ENCODE results near the gene PMM2.
"Not testable (repeated sequence)": the region's sequence is repeated elsewhere in the genome, so short reads cannot be mapped to it uniquely, and the experiment has no call there.

PMM2 gene

GRCh38 chr16:8818504-8819270, 21.0 kb downstream of the PMM2 start:
- DNase-seq (ENCODE audit: low spot score) = no peak

- DNase-seq (ENCODE audit: low spot score) = no peak
Measured at GRCh38 chr16:8819411-8820034, 21.9 kb downstream of the PMM2 start.

- no peak for DNase-seq (ENCODE audit: low spot score)
Measured at GRCh38 chr16:8822403-8822802, 24.8 kb downstream of the PMM2 start.

- DNase-seq (ENCODE audit: low spot score) = no peak
Measured at GRCh38 chr16:8826278-8826879, 28.7 kb downstream of the PMM2 start.

- DNase-seq (ENCODE audit: low spot score) = no peak
Measured at GRCh38 chr16:8828541-8829165, 31.0 kb downstream of the PMM2 start.

- no peak for DNase-seq (ENCODE audit: low spot score)
Measured at GRCh38 chr16:8831450-8831849, 33.8 kb downstream of the PMM2 start.

- no peak for DNase-seq (ENCODE audit: low spot score)
Measured at GRCh38 chr16:8831871-8832716, 34.5 kb downstream of the PMM2 start.

- no peak for DNase-seq (ENCODE audit: low spot score)
Measured at GRCh38 chr16:8832717-8833105, 35.1 kb downstream of the PMM2 start.

- DNase-seq (ENCODE audit: low spot score) = not testable (repeated sequence)
Measured at GRCh38 chr16:8836797-8837196, 39.2 kb downstream of the PMM2 start.

GRCh38 chr16:8837594-8837993, 40.0 kb downstream of the PMM2 start:
- not testable (repeated sequence) for DNase-seq (ENCODE audit: low spot score)

GRCh38 chr16:8842016-8842415, 44.4 kb downstream of the PMM2 start:
- not testable (repeated sequence) for DNase-seq (ENCODE audit: low spot score)

- DNase-seq (ENCODE audit: low spot score) = not testable (repeated sequence)
Measured at GRCh38 chr16:8843296-8843695, 45.7 kb downstream of the PMM2 start.

- DNase-seq (ENCODE audit: low spot score) = no peak
Measured at GRCh38 chr16:8845699-8846298, 48.2 kb downstream of the PMM2 start.

GRCh38 chr16:8846401-8846932, 48.8 kb downstream of the PMM2 start:
- no peak for DNase-seq (ENCODE audit: low spot score)

GRCh38 chr16:8847145-8847544, 49.5 kb downstream of the PMM2 start:
- no peak for DNase-seq (ENCODE audit: low spot score)

GRCh38 chr16:8847623-8848022, 50.0 kb downstream of the PMM2 start:
- DNase-seq (ENCODE audit: low spot score) = no peak

GRCh38 chr16:8848231-8848938, 50.7 kb downstream of the PMM2 start:
- DNase-seq (ENCODE audit: low spot score) = no peak

- no peak for DNase-seq (ENCODE audit: low spot score)
Measured at GRCh38 chr16:8848939-8849391, 51.3 kb downstream of the PMM2 start.

- DNase-seq (ENCODE audit: low spot score) = no peak
Measured at GRCh38 chr16:8849411-8850011, 51.9 kb downstream of the PMM2 start.

- DNase-seq (ENCODE audit: low spot score) = no peak
Measured at GRCh38 chr16:8850279-8850885, 52.7 kb downstream of the PMM2 start.
